ENCODE data around the gene NSD1.
"Not testable (repeated sequence)": the region's sequence is repeated elsewhere in the genome, so short reads cannot be mapped to it uniquely, and the experiment has no call there.

The NSD1 gene

GRCh38 chr5:177131019-177131320, 2.6 kb upstream of the NSD1 start:
- CTCF ChIA-PET = no interaction called here
- no peak for DNase-seq
- Mint-ChIP-seq H3K27me3 (no peaks in the 10 kb centered on the region), H3K27ac (no peak overlapping the region), H3K4me3 (no peak overlapping the region), H3K9me3 (no peaks in the 10 kb centered on the region), H3K4me1 (peaks cover 54% of the 10 kb centered on the region), H3K36me3 (peaks cover 12% of the 10 kb centered on the region)

GRCh38 chr5:177131352-177132135, 2.0 kb upstream of the NSD1 start:
- Mint-ChIP-seq H3K36me3 (peaks cover 17% of the 10 kb centered on the region), H3K27me3 (no peaks in the 10 kb centered on the region), H3K9me3 (no peaks in the 10 kb centered on the region), H3K27ac (peak overlapping the region; percentile 53), H3K4me1 (peaks cover 59% of the 10 kb centered on the region), H3K4me3 (peak overlapping the region; percentile 54)
- CTCF ChIA-PET = no interaction called here
- DNase-seq = no peak

- H3K27me3 Mint-ChIP-seq = no peaks in the 10 kb centered on the region
- peaks cover 24% of the 10 kb centered on the region for H3K36me3 Mint-ChIP-seq
- peak; percentile 57 for DNase-seq
- CTCF ChIA-PET = interaction anchor here (1.1 kb wide), 1 partner anchor 237 kb away, joined by 3 read pairs; no protein-coding TSS in a partner anchor
- H3K27ac Mint-ChIP-seq = peak overlapping the region; percentile 71
- no peaks in the 10 kb centered on the region for H3K9me3 Mint-ChIP-seq
- peak overlapping the region; percentile 37 for H3K4me3 Mint-ChIP-seq
- peaks cover 67% of the 10 kb centered on the region for H3K4me1 Mint-ChIP-seq
These were observed 1.2 kb upstream of the NSD1 start for GRCh38 chr5:177132136-177133095.

GRCh38 chr5:177133853-177134696, 502 bp downstream of the NSD1 start:
- peak overlapping the region; percentile 88 for H3K4me3 Mint-ChIP-seq
- DNase-seq = peak; percentile 58
- CTCF ChIA-PET = interaction anchor here (1.0 to 1.5 kb wide), 3 partner anchors 9 to 176 kb away, joined by 3 to 4 read pairs (median 4); no protein-coding TSS in a partner anchor
- no peaks in the 10 kb centered on the region for H3K27me3 Mint-ChIP-seq
- peaks cover 56% of the 10 kb centered on the region for H3K4me1 Mint-ChIP-seq
- H3K27ac Mint-ChIP-seq = peak overlapping the region; percentile 90
- no peaks in the 10 kb centered on the region for H3K9me3 Mint-ChIP-seq
- H3K36me3 Mint-ChIP-seq = peaks cover 26% of the 10 kb centered on the region

- Mint-ChIP-seq H3K36me3 (peaks cover 32% of the 10 kb centered on the region), H3K4me1 (peaks cover 52% of the 10 kb centered on the region), H3K27me3 (no peaks in the 10 kb centered on the region), H3K9me3 (no peaks in the 10 kb centered on the region), H3K4me3 (peak overlapping the region; percentile 88), H3K27ac (peak overlapping the region; percentile 90)
- CTCF ChIA-PET = interaction anchor here (1.0 to 1.5 kb wide), 3 partner anchors 8 to 175 kb away, joined by 3 to 4 read pairs (median 4); no protein-coding TSS in a partner anchor
- no peak for DNase-seq
These were observed 1.2 kb downstream of the NSD1 start for GRCh38 chr5:177134697-177135225.

- no peak for DNase-seq
- Mint-ChIP-seq H3K27me3 (no peaks in the 10 kb centered on the region), H3K9me3 (no peaks in the 10 kb centered on the region), H3K4me1 (peaks cover 41% of the 10 kb centered on the region), H3K4me3 (no peak overlapping the region), H3K27ac (no peak overlapping the region), H3K36me3 (peaks cover 56% of the 10 kb centered on the region)
- CTCF ChIA-PET = interaction anchor here (0.7 kb wide), 1 partner anchor 237 kb away, joined by 3 read pairs; no protein-coding TSS in a partner anchor
These were observed 6.7 kb downstream of the NSD1 start for GRCh38 chr5:177140312-177140711.

GRCh38 chr5:177141496-177141895, 7.9 kb downstream of the NSD1 start:
- no peak overlapping the region for H3K27ac Mint-ChIP-seq
- CTCF ChIA-PET = interaction anchor here (1.2 kb wide), 1 partner anchor 54 kb away, joined by 3 read pairs; the partner anchor contains the start of gene FGFR4
- DNase-seq = no peak
- H3K27me3 Mint-ChIP-seq = no peaks in the 10 kb centered on the region
- H3K36me3 Mint-ChIP-seq = peaks cover 47% of the 10 kb centered on the region
- no peak overlapping the region for H3K4me3 Mint-ChIP-seq
- peaks cover 31% of the 10 kb centered on the region for H3K4me1 Mint-ChIP-seq
- no peaks in the 10 kb centered on the region for H3K9me3 Mint-ChIP-seq

GRCh38 chr5:177142098-177142611, 8.6 kb downstream of the NSD1 start:
- no peaks in the 10 kb centered on the region for H3K27me3 Mint-ChIP-seq
- no peak overlapping the region for H3K4me3 Mint-ChIP-seq
- peaks cover 25% of the 10 kb centered on the region for H3K4me1 Mint-ChIP-seq
- no peak overlapping the region for H3K27ac Mint-ChIP-seq
- no peak for DNase-seq
- peaks cover 46% of the 10 kb centered on the region for H3K36me3 Mint-ChIP-seq
- CTCF ChIA-PET = interaction anchor here (0.9 to 1.2 kb wide), 2 partner anchors 8 to 55 kb away, joined by 3 to 4 read pairs; partner anchors contain the start of gene FGFR4
- no peaks in the 10 kb centered on the region for H3K9me3 Mint-ChIP-seq

- peaks cover 20% of the 10 kb centered on the region for H3K4me1 Mint-ChIP-seq
- H3K27ac Mint-ChIP-seq = no peak overlapping the region
- H3K27me3 Mint-ChIP-seq = no peaks in the 10 kb centered on the region
- peaks cover 44% of the 10 kb centered on the region for H3K36me3 Mint-ChIP-seq
- no peak overlapping the region for H3K4me3 Mint-ChIP-seq
- CTCF ChIA-PET = interaction anchor here (0.9 kb wide), 2 partner anchors 9 to 29 kb away, joined by 3 to 4 read pairs; no protein-coding TSS in a partner anchor
- no peaks in the 10 kb centered on the region for H3K9me3 Mint-ChIP-seq
- DNase-seq = no peak
These were observed 9.2 kb downstream of the NSD1 start for GRCh38 chr5:177142778-177143177.

- H3K36me3 Mint-ChIP-seq = peaks cover 26% of the 10 kb centered on the region
- peaks cover 2% of the 10 kb centered on the region for H3K4me1 Mint-ChIP-seq
- no peaks in the 10 kb centered on the region for H3K9me3 Mint-ChIP-seq
- CTCF ChIA-PET = interaction anchor here (1.0 kb wide), 1 partner anchor 13 kb away, joined by 3 read pairs; no protein-coding TSS in a partner anchor
- no peaks in the 10 kb centered on the region for H3K27me3 Mint-ChIP-seq
- DNase-seq = no peak
- no peak overlapping the region for H3K27ac Mint-ChIP-seq
- no peak overlapping the region for H3K4me3 Mint-ChIP-seq
These were observed 13.5 kb downstream of the NSD1 start for GRCh38 chr5:177146891-177147638.

- H3K4me3 Mint-ChIP-seq, H3K4me1 Mint-ChIP-seq, DNase-seq, H3K9me3 Mint-ChIP-seq, H3K27ac Mint-ChIP-seq, CTCF ChIA-PET, H3K27me3 Mint-ChIP-seq: not testable (repeated sequence)
- peaks cover 15% of the 10 kb centered on the region for H3K36me3 Mint-ChIP-seq
These were observed 16.5 kb downstream of the NSD1 start for GRCh38 chr5:177150061-177150460.

- peaks cover 4% of the 10 kb centered on the region for H3K4me1 Mint-ChIP-seq
- no peak overlapping the region for H3K4me3 Mint-ChIP-seq
- H3K9me3 Mint-ChIP-seq = no peaks in the 10 kb centered on the region
- no peaks in the 10 kb centered on the region for H3K27me3 Mint-ChIP-seq
- no peak overlapping the region for H3K27ac Mint-ChIP-seq
- peaks cover 6% of the 10 kb centered on the region for H3K36me3 Mint-ChIP-seq
- CTCF ChIA-PET = no interaction called here
- DNase-seq = no peak
These were observed 20.6 kb downstream of the NSD1 start for GRCh38 chr5:177154003-177154643.
